Measurements from ENCODE around the gene MFAP2.

- TF ChIP-seq CTCF (IDR thresholded peaks at IDR 0.05) = no peak
- no peak for TF ChIP-seq POLR2A (IDR thresholded peaks at IDR 0.05)
- no peak for TF ChIP-seq POLR2AphosphoS5 (IDR thresholded peaks at IDR 0.05)
- no peak for TF ChIP-seq EP300 (IDR thresholded peaks at IDR 0.05)
Measured at GRCh38 chr1:16924919-16925477, 55.4 kb downstream of the MFAP2 start.
